PC-9 (cell line): ENCODE results near the gene PTGES.

Source experiments
- EZH2 ChIP-seq: fragments of 200-600 bp; sonication (generic); IDR thresholded peaks from 2 replicates; pipeline ENCODE4 v1.8.0; 2017; ENCODE audit warnings: antibody characterized with exemption, low read depth
- TF ChIP-seq, protein P1 (sequence below): fragments of 200-600 bp; sonication (generic); conservative IDR thresholded peaks from 2 replicates; pipeline ENCODE4 v1.6.1; 2017; ENCODE audit warnings: mixed run types, antibody characterized with exemption, mild to moderate bottlenecking, moderate library complexity

DNA sequence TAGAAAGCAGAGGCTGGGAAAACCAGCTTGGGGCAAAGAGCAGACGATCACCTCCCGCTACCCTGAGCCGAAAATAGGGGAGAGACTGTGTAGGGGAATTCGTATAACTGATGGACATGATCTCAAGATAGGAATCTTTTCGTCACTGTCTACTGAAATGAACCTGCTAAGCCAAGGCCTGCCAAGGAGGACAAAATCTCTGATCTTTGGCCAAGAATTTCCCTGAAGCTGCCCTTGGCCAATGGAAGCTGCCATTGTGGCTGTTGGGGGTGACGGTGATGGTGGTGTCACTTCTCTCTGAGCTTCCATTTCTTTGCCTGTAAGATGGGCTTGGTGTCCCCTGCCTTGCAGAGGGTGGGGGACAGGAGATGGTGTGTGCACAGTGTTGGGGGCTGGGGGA is 3.3 kb upstream of the PTGES start:
- TF ChIP-seq, protein P1, sequence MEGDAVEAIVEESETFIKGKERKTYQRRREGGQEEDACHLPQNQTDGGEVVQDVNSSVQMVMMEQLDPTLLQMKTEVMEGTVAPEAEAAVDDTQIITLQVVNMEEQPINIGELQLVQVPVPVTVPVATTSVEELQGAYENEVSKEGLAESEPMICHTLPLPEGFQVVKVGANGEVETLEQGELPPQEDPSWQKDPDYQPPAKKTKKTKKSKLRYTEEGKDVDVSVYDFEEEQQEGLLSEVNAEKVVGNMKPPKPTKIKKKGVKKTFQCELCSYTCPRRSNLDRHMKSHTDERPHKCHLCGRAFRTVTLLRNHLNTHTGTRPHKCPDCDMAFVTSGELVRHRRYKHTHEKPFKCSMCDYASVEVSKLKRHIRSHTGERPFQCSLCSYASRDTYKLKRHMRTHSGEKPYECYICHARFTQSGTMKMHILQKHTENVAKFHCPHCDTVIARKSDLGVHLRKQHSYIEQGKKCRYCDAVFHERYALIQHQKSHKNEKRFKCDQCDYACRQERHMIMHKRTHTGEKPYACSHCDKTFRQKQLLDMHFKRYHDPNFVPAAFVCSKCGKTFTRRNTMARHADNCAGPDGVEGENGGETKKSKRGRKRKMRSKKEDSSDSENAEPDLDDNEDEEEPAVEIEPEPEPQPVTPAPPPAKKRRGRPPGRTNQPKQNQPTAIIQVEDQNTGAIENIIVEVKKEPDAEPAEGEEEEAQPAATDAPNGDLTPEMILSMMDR: no peak
- TF ChIP-seq EZH2: no peak
